OCI-M2 (cell line): Measurements from ENCODE around the gene PWP2.
"Not testable (repeated sequence)": the region's sequence is repeated elsewhere in the genome, so short reads cannot be mapped to it uniquely, and the experiment has no call there.

Source experiments
- DNase-seq: peaks from one replicate; lab custom pipeline; 2025; ENCODE audit not compliant: unreplicated experiment; lab: John Stamatoyannopoulos, UW

PWP2 gene

GRCh38 chr21:44107026-44107501, at the start of gene PWP2:
TSS of gene PWP2 (plus strand) at chr21:44107399. CDS start at chr21:44107417, 18 bp downstream.
- DNase-seq = not testable (repeated sequence)

- no peak for DNase-seq
These were observed 49.1 kb upstream of the PWP2 start for GRCh38 chr21:44057960-44058651.

GRCh38 chr21:44058652-44058964, 48.6 kb upstream of the PWP2 start:
- no peak for DNase-seq

- no peak for DNase-seq
These were observed 48.2 kb upstream of the PWP2 start for GRCh38 chr21:44058981-44059380.

- no peak for DNase-seq
These were observed 47.5 kb upstream of the PWP2 start for GRCh38 chr21:44059710-44060109.

GRCh38 chr21:44062380-44062779, 44.8 kb upstream of the PWP2 start:
- DNase-seq = no peak

- DNase-seq = no peak
These were observed 43.9 kb upstream of the PWP2 start for GRCh38 chr21:44063151-44063912.

GRCh38 chr21:44064852-44065403, 42.3 kb upstream of the PWP2 start:
- no peak for DNase-seq

- no peak for DNase-seq
These were observed 41.8 kb upstream of the PWP2 start for GRCh38 chr21:44065428-44065827.

GRCh38 chr21:44066116-44066515, 41.1 kb upstream of the PWP2 start:
- DNase-seq = no peak

GRCh38 chr21:44067011-44067839, 40.0 kb upstream of the PWP2 start:
- DNase-seq = no peak

GRCh38 chr21:44070391-44070790, 36.8 kb upstream of the PWP2 start:
- no peak for DNase-seq

GRCh38 chr21:44071359-44072104, 35.7 kb upstream of the PWP2 start:
- DNase-seq = no peak

- DNase-seq = no peak
These were observed 35.1 kb upstream of the PWP2 start for GRCh38 chr21:44072111-44072510.

- DNase-seq = no peak
These were observed 32.8 kb upstream of the PWP2 start for GRCh38 chr21:44074315-44074958.

GRCh38 chr21:44076316-44076715, 30.9 kb upstream of the PWP2 start:
- no peak for DNase-seq

- DNase-seq = no peak
These were observed 28.7 kb upstream of the PWP2 start for GRCh38 chr21:44078411-44078981.

GRCh38 chr21:44079446-44079845, 27.8 kb upstream of the PWP2 start:
- no peak for DNase-seq

GRCh38 chr21:44079846-44080245, 27.4 kb upstream of the PWP2 start:
- DNase-seq = no peak
